ENCODE results near the gene NR3C2. TPM values are rescaled to one million over a fixed set of nuclear protein-coding genes. Genes with fewer than 3 reads are reported as not detected.

NR3C2 gene
- polyA plus RNA-seq, 4 donors = 6.0 to 10.5 (median 9.2) TPM

- Histone ChIP-seq H3K4me3 (ENCODE audit: low read depth in 1 of 3, low read length in 3 of 3) (no peak overlapping the region), H3K9me3 (ENCODE audit: control insufficient read depth in 2 of 2, insufficient read depth in 1 of 2, low read depth in 1 of 2, low read length in 1 of 2) (no peaks in the 10 kb centered on the region), H3K27ac (ENCODE audit: low read depth in 1 of 3, low read length in 2 of 3) (no peak overlapping the region), H3K36me3 (ENCODE audit: control insufficient read depth in 3 of 3, insufficient read depth in 2 of 3, low read depth in 1 of 3, low read length in 3 of 3) (peaks cover 0 to 5% (median 0%) of the 10 kb centered on the region in 3 donors), H3K27me3 (ENCODE audit: control insufficient read depth in 3 of 3, insufficient read depth in 3 of 3, low read length in 3 of 3) (no peaks in the 10 kb centered on the region), H3K4me1 (ENCODE audit: control insufficient read depth in 3 of 3, insufficient read depth in 2 of 3, low read depth in 1 of 3, low read length in 2 of 3) (peaks cover 2 to 21% (median 9%) of the 10 kb centered on the region in 3 donors)
- no peak for DNase-seq
- WGBS, 3 donors = 82 to 93% (median 91%) methylated on average over 14 of the region's 14 CpGs
- FAIRE-seq = no peak
Measured at GRCh38 chr4:148057984-148058859, 384.0 kb downstream of the NR3C2 start.

- DNase-seq (no peak), FAIRE-seq (no peak)
- Histone ChIP-seq H3K4me1 (ENCODE audit: control insufficient read depth in 3 of 3, insufficient read depth in 2 of 3, low read depth in 1 of 3, low read length in 2 of 3) (peaks cover 2 to 18% (median 9%) of the 10 kb centered on the region in 3 donors), H3K4me3 (ENCODE audit: low read depth in 1 of 3, low read length in 3 of 3) (no peak overlapping the region), H3K27ac (ENCODE audit: low read depth in 1 of 3, low read length in 2 of 3) (no peak overlapping the region), H3K9me3 (ENCODE audit: control insufficient read depth in 2 of 2, insufficient read depth in 1 of 2, low read depth in 1 of 2, low read length in 1 of 2) (no peaks in the 10 kb centered on the region), H3K27me3 (ENCODE audit: control insufficient read depth in 3 of 3, insufficient read depth in 3 of 3, low read length in 3 of 3) (no peaks in the 10 kb centered on the region), H3K36me3 (ENCODE audit: control insufficient read depth in 3 of 3, insufficient read depth in 2 of 3, low read depth in 1 of 3, low read length in 3 of 3) (no peaks in the 10 kb centered on the region)
- 92 to 95% (median 92%) methylated on average over 5 of the region's 5 CpGs for WGBS, 3 donors
Measured at GRCh38 chr4:148057516-148057915, 384.7 kb downstream of the NR3C2 start.

- WGBS, 3 donors = 54 to 67% (median 66%) methylated on average over 6 of the region's 6 CpGs
- no peak for FAIRE-seq
- H3K27me3 ChIP-seq (ENCODE audit: control insufficient read depth in 3 of 3, insufficient read depth in 3 of 3, low read length in 3 of 3) = no peaks in the 10 kb centered on the region
- H3K9me3 ChIP-seq (ENCODE audit: control insufficient read depth in 2 of 2, insufficient read depth in 1 of 2, low read depth in 1 of 2, low read length in 1 of 2) = no peaks in the 10 kb centered on the region
- H3K4me1 ChIP-seq (ENCODE audit: control insufficient read depth in 3 of 3, insufficient read depth in 2 of 3, low read depth in 1 of 3, low read length in 2 of 3) = peaks cover 2 to 12% (median 10%) of the 10 kb centered on the region in 3 donors
- no peak overlapping the region for H3K27ac ChIP-seq (ENCODE audit: low read depth in 1 of 3, low read length in 2 of 3)
- no peak overlapping the region for H3K4me3 ChIP-seq (ENCODE audit: low read depth in 1 of 3, low read length in 3 of 3)
- H3K36me3 ChIP-seq (ENCODE audit: control insufficient read depth in 3 of 3, insufficient read depth in 2 of 3, low read depth in 1 of 3, low read length in 3 of 3) = no peaks in the 10 kb centered on the region
- DNase-seq = peak in 1 of 2 donors; percentile 40
Measured at GRCh38 chr4:148056879-148057278, 385.3 kb downstream of the NR3C2 start.

DNA sequence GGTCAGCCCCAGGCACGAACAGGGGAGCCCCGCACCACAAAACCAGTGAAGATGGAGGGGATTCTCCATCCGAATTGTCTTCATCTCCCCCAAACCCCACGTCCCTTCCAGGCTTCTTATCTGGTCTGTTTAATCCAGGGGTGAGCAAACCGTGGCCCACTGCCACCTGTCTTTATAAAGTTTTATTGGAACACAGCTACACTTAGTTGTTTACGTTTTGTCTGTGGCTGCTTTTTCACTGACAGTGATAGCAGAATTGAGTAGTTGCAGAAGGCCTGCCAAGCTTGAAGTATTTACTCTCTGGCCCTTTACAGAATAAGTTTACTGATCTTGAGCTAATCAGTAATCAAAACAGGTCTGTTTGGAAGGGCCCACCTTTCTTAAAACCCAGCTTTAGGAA is 386.4 kb downstream of the NR3C2 start:
- Histone ChIP-seq H3K9me3 (ENCODE audit: control insufficient read depth in 2 of 2, insufficient read depth in 1 of 2, low read depth in 1 of 2, low read length in 1 of 2) (no peaks in the 10 kb centered on the region), H3K27me3 (ENCODE audit: control insufficient read depth in 3 of 3, insufficient read depth in 3 of 3, low read length in 3 of 3) (no peaks in the 10 kb centered on the region), H3K4me1 (ENCODE audit: control insufficient read depth in 3 of 3, insufficient read depth in 2 of 3, low read depth in 1 of 3, low read length in 2 of 3) (peaks cover 2 to 10% (median 9%) of the 10 kb centered on the region in 3 donors), H3K4me3 (ENCODE audit: low read depth in 1 of 3, low read length in 3 of 3) (no peak overlapping the region), H3K36me3 (ENCODE audit: control insufficient read depth in 3 of 3, insufficient read depth in 2 of 3, low read depth in 1 of 3, low read length in 3 of 3) (no peaks in the 10 kb centered on the region), H3K27ac (ENCODE audit: low read depth in 1 of 3, low read length in 2 of 3) (no peak overlapping the region)
- no peak for FAIRE-seq
- no peak for DNase-seq
- 80 to 92% (median 85%) methylated on average over 6 of the region's 6 CpGs for WGBS, 3 donors

DNA sequence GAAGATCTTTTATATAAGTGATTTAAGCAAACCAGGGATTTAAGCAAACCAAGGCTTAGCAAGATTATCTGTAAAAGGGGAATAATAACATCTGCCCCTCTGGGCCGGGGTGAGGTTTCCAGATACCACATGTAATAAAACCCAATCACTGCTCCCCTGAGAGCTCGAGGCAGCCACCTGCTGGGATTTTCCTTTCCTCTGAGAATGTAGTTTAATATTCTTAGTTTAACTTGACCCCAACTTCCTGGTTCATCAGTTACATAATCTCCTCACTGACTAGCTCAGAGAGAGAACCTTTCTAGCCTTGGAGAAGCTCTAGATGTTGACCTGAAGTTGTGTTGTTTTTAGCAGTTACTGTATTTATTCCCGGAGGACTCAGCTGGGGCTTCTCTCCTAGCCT is 387.9 kb downstream of the NR3C2 start:
- Histone ChIP-seq H3K9me3 (ENCODE audit: control insufficient read depth in 2 of 2, insufficient read depth in 1 of 2, low read depth in 1 of 2, low read length in 1 of 2) (no peaks in the 10 kb centered on the region), H3K4me1 (ENCODE audit: control insufficient read depth in 3 of 3, insufficient read depth in 2 of 3, low read depth in 1 of 3, low read length in 2 of 3) (peaks cover 2 to 8% (median 3%) of the 10 kb centered on the region in 3 donors), H3K36me3 (ENCODE audit: control insufficient read depth in 3 of 3, insufficient read depth in 2 of 3, low read depth in 1 of 3, low read length in 3 of 3) (peaks cover 0 to under 1% (median 0%) of the 10 kb centered on the region in 3 donors), H3K4me3 (ENCODE audit: low read depth in 1 of 3, low read length in 3 of 3) (no peak overlapping the region), H3K27me3 (ENCODE audit: control insufficient read depth in 3 of 3, insufficient read depth in 3 of 3, low read length in 3 of 3) (no peaks in the 10 kb centered on the region), H3K27ac (ENCODE audit: low read depth in 1 of 3, low read length in 2 of 3) (no peak overlapping the region)
- FAIRE-seq (no peak), DNase-seq (peak; percentile 50 to 62)
- 27 to 44% (median 38%) methylated on average over 3 of the region's 3 CpGs for WGBS, 3 donors

DNA sequence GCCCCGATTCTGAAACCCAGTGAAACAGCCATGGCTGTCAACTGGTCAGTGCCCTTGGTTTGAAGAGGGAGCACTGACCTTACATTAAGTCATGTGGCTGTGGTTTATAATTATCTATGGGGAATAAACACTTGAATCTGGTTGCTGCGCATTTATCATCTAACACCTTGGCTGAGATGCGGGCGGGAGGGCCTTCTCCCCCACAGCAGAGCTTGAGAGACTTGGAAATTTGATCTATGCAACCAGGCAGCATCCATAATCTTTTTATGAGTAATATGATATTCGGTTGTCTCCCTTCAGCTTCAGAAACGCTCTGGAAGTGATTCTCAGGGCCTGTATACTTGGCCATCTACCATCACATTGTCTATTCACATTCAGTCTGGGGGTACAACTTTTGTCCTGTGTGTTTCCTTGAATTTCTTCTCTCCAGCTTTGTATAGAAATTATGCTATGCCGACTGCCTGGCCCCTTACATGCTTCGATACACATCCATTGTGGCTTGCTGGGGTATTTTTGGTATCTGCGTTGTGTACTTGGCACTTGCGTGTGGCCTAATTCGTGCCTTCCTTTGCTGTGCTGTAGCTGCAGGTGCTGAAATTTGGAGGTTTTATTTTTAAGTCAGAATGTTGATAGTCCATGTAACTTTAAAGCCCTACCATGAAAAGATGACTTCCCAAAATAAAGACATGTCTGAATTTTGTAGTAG is 388.8 kb downstream of the NR3C2 start:
- no peak overlapping the region for H3K4me3 ChIP-seq (ENCODE audit: low read depth in 1 of 3, low read length in 3 of 3)
- 89 to 94% (median 93%) methylated on average over 11 of the region's 11 CpGs for WGBS, 3 donors

GRCh38 chr4:148052448-148052847 is 389.8 kb downstream of the NR3C2 start:
- DNase-seq (peak in 1 of 2 donors; percentile 27), FAIRE-seq (no peak)

More for the DNA sequence above, 388.8 kb downstream of the NR3C2 start:
- no peaks in the 10 kb centered on the region for H3K9me3 ChIP-seq (ENCODE audit: control insufficient read depth in 2 of 2, insufficient read depth in 1 of 2, low read depth in 1 of 2, low read length in 1 of 2)
- H3K27ac ChIP-seq (ENCODE audit: low read depth in 1 of 3, low read length in 2 of 3) = no peak overlapping the region
- H3K4me1 ChIP-seq (ENCODE audit: control insufficient read depth in 3 of 3, insufficient read depth in 2 of 3, low read depth in 1 of 3, low read length in 2 of 3) = peaks cover 2 to 8% (median 3%) of the 10 kb centered on the region in 3 donors
- FAIRE-seq (no peak), DNase-seq (no peak)
- peaks cover 0 to 4% (median 0%) of the 10 kb centered on the region in 3 donors for H3K36me3 ChIP-seq (ENCODE audit: control insufficient read depth in 3 of 3, insufficient read depth in 2 of 3, low read depth in 1 of 3, low read length in 3 of 3)
- H3K27me3 ChIP-seq (ENCODE audit: control insufficient read depth in 3 of 3, insufficient read depth in 3 of 3, low read length in 3 of 3) = no peaks in the 10 kb centered on the region

DNA sequence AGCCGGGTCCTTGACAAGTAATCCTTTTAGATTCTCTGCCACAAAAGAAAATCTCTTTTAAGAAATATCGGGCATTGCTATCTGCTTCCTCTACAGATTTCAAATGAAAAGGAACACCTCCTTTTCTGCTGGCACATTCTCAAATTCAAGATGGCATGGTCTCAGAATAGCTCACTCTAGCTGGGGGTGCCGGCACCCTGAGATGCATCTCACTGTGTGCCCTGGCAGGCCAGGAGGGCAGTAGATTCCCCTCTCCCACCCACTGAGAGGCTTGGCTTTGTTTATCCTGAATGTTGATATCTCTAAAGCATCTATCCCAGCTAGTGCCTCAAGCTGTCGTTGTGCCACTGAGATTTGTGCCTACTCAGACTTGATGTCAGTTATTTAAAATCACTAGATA is 390.8 kb downstream of the NR3C2 start:
- H3K4me1 ChIP-seq (ENCODE audit: control insufficient read depth in 3 of 3, insufficient read depth in 2 of 3, low read depth in 1 of 3, low read length in 2 of 3) = peaks cover 2 to 5% (median 3%) of the 10 kb centered on the region in 3 donors
- no peak for DNase-seq

More at GRCh38 chr4:148052448-148052847, 389.8 kb downstream of the NR3C2 start:
- Histone ChIP-seq H3K4me3 (ENCODE audit: low read depth in 1 of 3, low read length in 3 of 3) (no peak overlapping the region), H3K9me3 (ENCODE audit: control insufficient read depth in 2 of 2, insufficient read depth in 1 of 2, low read depth in 1 of 2, low read length in 1 of 2) (no peaks in the 10 kb centered on the region), H3K4me1 (ENCODE audit: control insufficient read depth in 3 of 3, insufficient read depth in 2 of 3, low read depth in 1 of 3, low read length in 2 of 3) (peaks cover 2 to 8% (median 3%) of the 10 kb centered on the region in 3 donors), H3K27me3 (ENCODE audit: control insufficient read depth in 3 of 3, insufficient read depth in 3 of 3, low read length in 3 of 3) (no peaks in the 10 kb centered on the region), H3K36me3 (ENCODE audit: control insufficient read depth in 3 of 3, insufficient read depth in 2 of 3, low read depth in 1 of 3, low read length in 3 of 3) (peaks cover 0 to 4% (median 0%) of the 10 kb centered on the region in 3 donors), H3K27ac (ENCODE audit: low read depth in 1 of 3, low read length in 2 of 3) (peak overlapping the region in 1 of 3 donors; percentile 11)

More for the DNA sequence above, 390.8 kb downstream of the NR3C2 start:
- Histone ChIP-seq H3K27me3 (ENCODE audit: control insufficient read depth in 3 of 3, insufficient read depth in 3 of 3, low read length in 3 of 3) (no peaks in the 10 kb centered on the region), H3K36me3 (ENCODE audit: control insufficient read depth in 3 of 3, insufficient read depth in 2 of 3, low read depth in 1 of 3, low read length in 3 of 3) (peaks cover 0 to 6% (median 0%) of the 10 kb centered on the region in 3 donors), H3K4me3 (ENCODE audit: low read depth in 1 of 3, low read length in 3 of 3) (no peak overlapping the region), H3K27ac (ENCODE audit: low read depth in 1 of 3, low read length in 2 of 3) (no peak overlapping the region), H3K9me3 (ENCODE audit: control insufficient read depth in 2 of 2, insufficient read depth in 1 of 2, low read depth in 1 of 2, low read length in 1 of 2) (no peaks in the 10 kb centered on the region)
- 82 to 91% (median 87%) methylated on average over 4 of the region's 4 CpGs for whole genome bisulfite sequencing, 3 donors
- no peak for FAIRE-seq
